ENCODE measurements around the gene SSC4D.
"Not testable (repeated sequence)": the region's sequence is repeated elsewhere in the genome, so short reads cannot be mapped to it uniquely, and the experiment has no call there.

SSC4D gene

DNA sequence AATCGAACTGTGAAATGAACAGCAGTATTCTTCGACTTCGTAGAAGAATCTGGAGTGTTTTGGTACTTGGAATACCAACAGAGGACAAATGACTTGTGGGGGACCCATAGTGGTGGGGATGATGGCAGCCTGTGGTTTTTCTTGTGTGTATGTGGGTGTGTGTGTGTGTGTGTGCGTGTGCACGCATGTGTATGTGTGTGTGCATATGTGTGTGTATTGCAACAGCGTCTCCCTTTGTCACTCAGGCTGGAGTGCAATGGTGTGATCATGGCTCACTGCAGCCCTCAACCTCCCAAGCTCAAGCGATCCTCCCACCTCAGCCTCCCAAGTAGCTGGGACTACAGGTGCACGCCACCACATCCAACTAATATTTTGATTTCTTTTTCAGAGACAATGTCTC lies 41.3 kb downstream of the SSC4D start:
- H2BK12ac ChIP-seq (ENCODE audit: low read length), result no peak overlapping the region
- DNase-seq (ENCODE audit: low spot score), result no peak
- no peaks in the 10 kb centered on the region for H3K27me3 ChIP-seq (ENCODE audit: control insufficient read depth in 3 of 3, insufficient read depth in 3 of 3, low read depth in 1 of 3, low read length in 3 of 3)
- H3K79me1 ChIP-seq (ENCODE audit: low read depth, low read length), result no peaks in the 10 kb centered on the region
- H3K9ac ChIP-seq (ENCODE audit: low read depth, low read length, poor library complexity), result no peak overlapping the region
- H4K91ac ChIP-seq (ENCODE audit: low read depth, low read length, poor library complexity), result no peak overlapping the region
- no peak overlapping the region for H3K14ac ChIP-seq (ENCODE audit: low read length)
- H3K4ac ChIP-seq (ENCODE audit: low read length), result peak overlapping the region; percentile 54
- no peak overlapping the region for H2AK5ac ChIP-seq (ENCODE audit: low read depth, low read length)
- H3K9me3 ChIP-seq (replicated peaks in 1 of 2; ENCODE audit: control insufficient read depth in 2 of 2, insufficient read depth in 1 of 2, low read depth in 1 of 2, low read length in 2 of 2), result peaks cover 0 to 2% of the 10 kb centered on the region in 2 donors
- H3K18ac ChIP-seq (ENCODE audit: low read length), result no peak overlapping the region
- H2BK120ac ChIP-seq (ENCODE audit: low read depth, low read length), result no peak overlapping the region
- no peak overlapping the region for H3K23ac ChIP-seq (ENCODE audit: low read depth, low read length, poor library complexity)
- WGBS, 2 donors (ENCODE audit: extremely low coverage in 2 of 2, insufficient read length in 2 of 2, insufficient replicate concordance in 1 of 2), result no CpG with 5 or more reads among the region's 8 CpGs
- H3K4me3 ChIP-seq (ENCODE audit: low read length in 2 of 2), result no peak overlapping the region
- H3K36me3 ChIP-seq (replicated peaks in 1 of 2; ENCODE audit: control insufficient read depth in 2 of 2, insufficient read depth in 2 of 2, low read length in 2 of 2), result no peaks in the 10 kb centered on the region
- no peak overlapping the region for H2AFZ ChIP-seq (ENCODE audit: low read length)
- H3K27ac ChIP-seq (replicated peaks; ENCODE audit: low read length), result no peak overlapping the region
- H2BK15ac ChIP-seq (ENCODE audit: low read length), result no peak overlapping the region
- H2BK5ac ChIP-seq (ENCODE audit: low read length), result no peak overlapping the region
- peaks cover 9% of the 10 kb centered on the region in 2 donors for H3K4me1 ChIP-seq (ENCODE audit: control insufficient read depth in 2 of 2, insufficient read depth in 1 of 2, low read depth in 1 of 2, low read length in 2 of 2)
- no peak overlapping the region for H3K4me2 ChIP-seq (ENCODE audit: insufficient read depth, low read length, poor library complexity, severe bottlenecking)
- H4K8ac ChIP-seq (ENCODE audit: low read depth, low read length), result no peak overlapping the region

DNA sequence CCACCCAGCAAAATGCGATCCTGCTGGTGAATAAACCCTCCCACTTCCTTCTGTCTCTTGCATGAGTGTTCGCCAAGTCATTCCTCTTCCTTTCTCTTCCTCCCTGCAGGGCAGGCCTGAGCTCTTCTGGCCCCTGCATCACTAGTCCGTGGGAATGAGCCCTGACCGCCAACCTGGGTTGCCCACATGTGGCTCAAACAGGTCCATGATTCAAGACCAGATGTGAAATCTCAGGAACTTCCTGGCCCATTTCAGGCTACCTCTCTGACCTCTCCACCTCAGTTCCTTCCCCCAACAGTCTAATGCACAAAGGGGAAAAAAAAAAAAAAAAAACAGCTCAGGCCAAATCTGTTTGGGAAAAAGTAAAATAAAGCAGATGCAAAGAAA lies 45.3 kb downstream of the SSC4D start:
- H3K36me3 ChIP-seq (replicated peaks in 1 of 2; ENCODE audit: control insufficient read depth in 2 of 2, insufficient read depth in 2 of 2, low read length in 2 of 2), result no peaks in the 10 kb centered on the region
- H3K14ac ChIP-seq (ENCODE audit: low read length), result peak overlapping the region; percentile 73
- H4K91ac ChIP-seq (ENCODE audit: low read depth, low read length, poor library complexity), result peak overlapping the region; percentile 99
- H4K8ac ChIP-seq (ENCODE audit: low read depth, low read length), result no peak overlapping the region
- H3K9ac ChIP-seq (ENCODE audit: low read depth, low read length, poor library complexity), result peak overlapping the region; percentile 38
- no peak overlapping the region for H2BK12ac ChIP-seq (ENCODE audit: low read length)
- H3K9me3 ChIP-seq (replicated peaks in 1 of 2; ENCODE audit: control insufficient read depth in 2 of 2, insufficient read depth in 1 of 2, low read depth in 1 of 2, low read length in 2 of 2), result no peaks in the 10 kb centered on the region
- H3K4me1 ChIP-seq (ENCODE audit: control insufficient read depth in 2 of 2, insufficient read depth in 1 of 2, low read depth in 1 of 2, low read length in 2 of 2), result peaks cover 13% of the 10 kb centered on the region in 2 donors
- peak overlapping the region; percentile 94 for H2AFZ ChIP-seq (ENCODE audit: low read length)
- H3K27ac ChIP-seq (replicated peaks; ENCODE audit: low read length), result peak overlapping the region; percentile 64
- no peaks in the 10 kb centered on the region for H3K27me3 ChIP-seq (ENCODE audit: control insufficient read depth in 3 of 3, insufficient read depth in 3 of 3, low read depth in 1 of 3, low read length in 3 of 3)
- no peaks in the 10 kb centered on the region for H3K79me1 ChIP-seq (ENCODE audit: low read depth, low read length)
- H2BK15ac ChIP-seq (ENCODE audit: low read length), result peak overlapping the region; percentile 68
- DNase-seq (ENCODE audit: low spot score), result no peak
- peak overlapping the region; percentile 69 for H2AK5ac ChIP-seq (ENCODE audit: low read depth, low read length)
- no peak overlapping the region for H2BK120ac ChIP-seq (ENCODE audit: low read depth, low read length)
- no peak overlapping the region for H3K4me3 ChIP-seq (ENCODE audit: low read length in 2 of 2)
- peak overlapping the region; percentile 65 for H3K18ac ChIP-seq (ENCODE audit: low read length)
- no peak overlapping the region for H3K4me2 ChIP-seq (ENCODE audit: insufficient read depth, low read length, poor library complexity, severe bottlenecking)
- WGBS, 2 donors (ENCODE audit: extremely low coverage in 2 of 2, insufficient read length in 2 of 2, insufficient replicate concordance in 1 of 2), result no CpG with 5 or more reads among the region's 4 CpGs
- H3K4ac ChIP-seq (ENCODE audit: low read length), result no peak overlapping the region
- H3K23ac ChIP-seq (ENCODE audit: low read depth, low read length, poor library complexity), result peak overlapping the region; percentile 53
- H2BK5ac ChIP-seq (ENCODE audit: low read length), result no peak overlapping the region

DNA sequence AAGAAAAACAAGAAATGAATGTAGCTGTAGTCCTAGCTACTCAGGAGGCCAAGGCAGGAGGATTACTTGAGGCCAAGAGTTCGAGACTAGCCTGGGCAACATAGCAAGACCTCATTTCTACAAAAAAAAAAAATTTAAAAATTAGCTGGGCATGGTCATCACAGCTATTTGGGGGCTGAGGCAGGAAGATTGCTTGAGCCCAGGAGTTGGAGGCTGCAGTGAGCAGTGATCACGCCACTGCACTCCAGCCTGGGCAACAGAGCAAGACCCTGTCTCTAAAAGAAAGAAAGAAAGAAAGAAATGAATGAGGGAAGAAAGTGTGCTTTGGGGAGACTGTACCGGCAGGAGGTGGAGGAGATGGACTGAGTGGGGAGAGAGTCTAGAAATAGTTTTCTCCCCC lies 45.7 kb downstream of the SSC4D start:
- H3K4ac ChIP-seq (ENCODE audit: low read length); H3K4me2 ChIP-seq (ENCODE audit: insufficient read depth, low read length, poor library complexity, severe bottlenecking); H3K4me3 ChIP-seq (ENCODE audit: low read length in 2 of 2); H2BK120ac ChIP-seq (ENCODE audit: low read depth, low read length); H2BK5ac ChIP-seq (ENCODE audit: low read length); H3K9ac ChIP-seq (ENCODE audit: low read depth, low read length, poor library complexity); H3K14ac ChIP-seq (ENCODE audit: low read length); H3K79me1 ChIP-seq (ENCODE audit: low read depth, low read length); H4K8ac ChIP-seq (ENCODE audit: low read depth, low read length); H3K9me3 ChIP-seq (replicated peaks in 1 of 2; ENCODE audit: control insufficient read depth in 2 of 2, insufficient read depth in 1 of 2, low read depth in 1 of 2, low read length in 2 of 2); DNase-seq (ENCODE audit: low spot score); H3K36me3 ChIP-seq (replicated peaks in 1 of 2; ENCODE audit: control insufficient read depth in 2 of 2, insufficient read depth in 2 of 2, low read length in 2 of 2); H3K27ac ChIP-seq (replicated peaks; ENCODE audit: low read length); H2BK12ac ChIP-seq (ENCODE audit: low read length); H3K27me3 ChIP-seq (ENCODE audit: control insufficient read depth in 3 of 3, insufficient read depth in 3 of 3, low read depth in 1 of 3, low read length in 3 of 3): not testable (repeated sequence)
- peak overlapping the region; percentile 65 for H3K18ac ChIP-seq (ENCODE audit: low read length)
- H3K4me1 ChIP-seq (ENCODE audit: control insufficient read depth in 2 of 2, insufficient read depth in 1 of 2, low read depth in 1 of 2, low read length in 2 of 2), result peaks cover 13% of the 10 kb centered on the region in 2 donors
- H2AFZ ChIP-seq (ENCODE audit: low read length), result peak overlapping the region; percentile 94
- H3K23ac ChIP-seq (ENCODE audit: low read depth, low read length, poor library complexity), result peak overlapping the region; percentile 53
- WGBS, 2 donors (ENCODE audit: extremely low coverage in 2 of 2, insufficient read length in 2 of 2, insufficient replicate concordance in 1 of 2), result no CpG with 5 or more reads among the region's 3 CpGs
- peak overlapping the region; percentile 69 for H2AK5ac ChIP-seq (ENCODE audit: low read depth, low read length)
- peak overlapping the region; percentile 99 for H4K91ac ChIP-seq (ENCODE audit: low read depth, low read length, poor library complexity)
- peak overlapping the region; percentile 68 for H2BK15ac ChIP-seq (ENCODE audit: low read length)

DNA sequence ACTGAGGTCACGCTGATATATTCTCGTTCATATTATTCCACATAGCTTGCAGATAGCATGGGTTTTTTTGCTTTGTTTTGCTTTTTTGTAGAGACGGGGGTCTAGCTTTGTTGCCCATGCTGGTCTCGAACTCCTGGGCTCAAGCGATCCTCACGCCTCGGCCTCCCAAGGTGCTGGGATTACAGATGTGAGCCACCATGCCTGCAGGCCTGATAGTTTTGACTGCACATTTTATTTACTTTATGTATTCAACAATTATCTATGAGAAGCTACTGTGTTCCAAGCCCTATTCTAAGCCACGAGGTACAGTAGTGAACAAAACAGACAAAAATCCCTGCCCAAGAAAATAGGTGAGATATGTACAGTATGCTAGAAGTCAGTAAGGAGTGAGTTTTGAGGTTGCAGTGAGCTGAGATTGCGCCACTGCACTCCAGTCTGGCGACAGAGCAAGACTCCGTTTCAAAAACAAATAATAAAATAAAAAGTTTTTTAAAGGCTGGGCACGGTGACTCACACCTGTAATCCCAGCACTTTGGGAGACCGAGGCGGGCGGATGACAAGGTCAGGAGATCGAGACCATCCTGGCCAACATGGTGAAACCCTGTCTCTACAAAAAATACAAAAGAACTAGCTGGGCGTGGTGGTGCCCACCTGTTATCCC lies 49.4 kb downstream of the SSC4D start:
- no peak overlapping the region for H3K23ac ChIP-seq (ENCODE audit: low read depth, low read length, poor library complexity)
- peaks cover 0 to 10% of the 10 kb centered on the region in 2 donors for H3K9me3 ChIP-seq (replicated peaks in 1 of 2; ENCODE audit: control insufficient read depth in 2 of 2, insufficient read depth in 1 of 2, low read depth in 1 of 2, low read length in 2 of 2)
- H3K14ac ChIP-seq (ENCODE audit: low read length), result no peak overlapping the region
- no peak overlapping the region for H3K4ac ChIP-seq (ENCODE audit: low read length)
- H2BK5ac ChIP-seq (ENCODE audit: low read length), result peak overlapping the region; percentile 97
- no peak overlapping the region for H3K4me2 ChIP-seq (ENCODE audit: insufficient read depth, low read length, poor library complexity, severe bottlenecking)
- no peak overlapping the region for H4K91ac ChIP-seq (ENCODE audit: low read depth, low read length, poor library complexity)
- H2AFZ ChIP-seq (ENCODE audit: low read length), result peak overlapping the region; percentile 98
- H4K8ac ChIP-seq (ENCODE audit: low read depth, low read length), result no peak overlapping the region
- H2BK120ac ChIP-seq (ENCODE audit: low read depth, low read length), result no peak overlapping the region
- H2AK5ac ChIP-seq (ENCODE audit: low read depth, low read length), result peak overlapping the region; percentile 16
- peak overlapping the region; percentile 60 for H3K27ac ChIP-seq (replicated peaks; ENCODE audit: low read length)
- H3K4me3 ChIP-seq (ENCODE audit: low read length in 2 of 2), result peak overlapping the region in 1 of 2 donors; percentile 72
- peaks cover 3% of the 10 kb centered on the region for H3K79me1 ChIP-seq (ENCODE audit: low read depth, low read length)
- peaks cover 2 to 24% of the 10 kb centered on the region in 2 donors for H3K36me3 ChIP-seq (replicated peaks in 1 of 2; ENCODE audit: control insufficient read depth in 2 of 2, insufficient read depth in 2 of 2, low read length in 2 of 2)
- no peaks in the 10 kb centered on the region for H3K27me3 ChIP-seq (ENCODE audit: control insufficient read depth in 3 of 3, insufficient read depth in 3 of 3, low read depth in 1 of 3, low read length in 3 of 3)
- WGBS, 2 donors (ENCODE audit: extremely low coverage in 2 of 2, insufficient read length in 2 of 2, insufficient replicate concordance in 1 of 2), result no CpG with 5 or more reads among the region's 17 CpGs
- no peak for DNase-seq (ENCODE audit: low spot score)
- H3K9ac ChIP-seq (ENCODE audit: low read depth, low read length, poor library complexity), result no peak overlapping the region
- no peak overlapping the region for H2BK12ac ChIP-seq (ENCODE audit: low read length)
- H3K4me1 ChIP-seq (ENCODE audit: control insufficient read depth in 2 of 2, insufficient read depth in 1 of 2, low read depth in 1 of 2, low read length in 2 of 2), result peaks cover 14 to 18% of the 10 kb centered on the region in 2 donors
- H3K18ac ChIP-seq (ENCODE audit: low read length), result no peak overlapping the region
- peak overlapping the region; percentile 14 for H2BK15ac ChIP-seq (ENCODE audit: low read length)

Measured in neuronal stem cell (in vitro differentiated cells).